K562 (cell line): ENCODE measurements around the gene BTNL8. TPM values are rescaled to one million over a fixed set of nuclear protein-coding genes. Genes with fewer than 3 reads are reported as not detected.

Source experiments
- ARID3B ChIP-seq: fragments of 250-450 bp; sonication (Bioruptor Pico); IDR thresholded peaks from 2 replicates; pipeline ENCODE4 v1.4.0; 2020; ENCODE audit warnings: borderline replicate concordance
- ARID4B ChIP-seq: sonication (generic); formaldehyde crosslinking; IDR thresholded peaks from 2 replicates; pipeline ENCODE4 v1.8.0; 2022; ENCODE audit warnings: mild to moderate bottlenecking, missing genetic modification reagents
- FOXK1 ChIP-seq: sonication (generic); formaldehyde crosslinking; IDR thresholded peaks from 2 replicates; pipeline ENCODE4 v1.8.0; 2022; ENCODE audit warnings: missing genetic modification reagents, mild to moderate bottlenecking, borderline replicate concordance
- MEF2D ChIP-seq: conservative IDR thresholded peaks from 2 replicates; pipeline ENCODE4 v1.6.1; 2016; ENCODE audit warnings: low read depth, missing genetic modification characterization, missing compliant biosample characterization
- RREB1 ChIP-seq: fragments of 250-450 bp; sonication (Bioruptor Pico); IDR thresholded peaks from 2 replicates; pipeline ENCODE4 v1.4.0; 2020
- STAT6 ChIP-seq: sonication (generic); formaldehyde crosslinking; IDR thresholded peaks from 2 replicates; pipeline ENCODE4 v1.8.1; 2023; ENCODE audit warnings: mild to moderate bottlenecking, missing genetic modification reagents
- TRIM24 ChIP-seq, 2 experiments: fragments of 450-650 bp; IDR thresholded peaks; 2 replicates each; pipeline ENCODE4 v1.6.1; 2016
- polyA plus RNA-seq, 8 experiments: library from polyadenylated mRNA; depleted of rRNA in 4 of 8; stranded (reverse) in 5 of 8; unstranded in 3 of 8; fragments of >200 nt; fragmentation: Nextera tagmentation in 2 of 8; fragmentation: Illumina TruSeq in 1 of 8; extraction: Ambion mirVana in 2 of 8; extraction: Trizol in 1 of 8; gene quantifications; 2 replicates each; pipeline versions ENCODE4 v1.2.1 to v1.2.3, GENCODE V29; 2011 to 2014; ENCODE audit warnings: inconsistent platforms in 1 of 8, missing spikeins in 1 of 8
- total RNA-seq, 7 experiments: library from RNA; depleted of rRNA in 6 of 7; stranded (reverse); fragments of >200 nt in 6 of 7; fragmentation: Illumina TruSeq in 2 of 7; extraction: Trizol in 2 of 7; gene quantifications; 2 replicates each; pipeline versions ENCODE4 v1.2.1 to v1.2.3, GENCODE V29; 2011 to 2021; ENCODE audit warnings: low replicate concordance in 1 of 7

The BTNL8 gene
- total and polyA plus RNA-seq, 9 of the 15 experiments (the other 6 are each of a cell fraction or from before 2014, with no cell fraction given): 0.04 to 0.18 (median 0.07) TPM; not detected in 6

GRCh38 chr5:180873615-180874520 lies 25.1 kb upstream of the BTNL8 start (continued):
- TF ChIP-seq RREB1 (CRISPR knock-in tag) (no peak), STAT6 (CRISPR knock-in tag) (no peak), TRIM24 (IDR thresholded peaks at IDR 0.05) (peak; percentile 76 to 92), ARID3B (no peak), FOXK1 (CRISPR knock-in tag) (peak; percentile 56; the same call in 1 of the 2 replicates), ARID4B (CRISPR knock-in tag) (no peak), MEF2D (tag) (peak; percentile 82)
